ENCODE results near the gene RFPL2.
"Not testable (repeated sequence)": the region's sequence is repeated elsewhere in the genome, so short reads cannot be mapped to it uniquely, and the experiment has no call there.

DNA sequence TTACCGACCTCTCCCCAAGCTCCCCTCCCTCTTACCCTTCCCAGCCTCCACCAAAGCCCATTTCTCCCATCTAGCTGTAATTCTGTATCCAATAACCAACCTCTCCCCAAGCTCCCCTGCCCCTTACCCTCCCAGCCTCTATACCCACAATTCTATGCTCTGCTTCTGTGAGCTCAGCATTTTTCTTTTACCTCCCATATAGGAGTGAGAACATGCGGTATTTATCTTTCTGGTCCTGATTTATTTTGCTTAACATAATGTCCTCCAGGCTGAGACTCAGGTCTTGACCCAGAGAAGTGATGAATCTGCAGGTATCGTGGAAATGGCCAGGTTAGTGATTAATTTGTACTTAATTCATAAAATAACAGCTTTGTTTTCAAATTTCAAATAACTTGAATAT is 9.0 kb downstream of the RFPL2 start:
- TF ChIP-seq SUZ12 (IDR thresholded peaks at IDR 0.05; ENCODE audit: extremely low read depth, insufficient read depth, insufficient read length); ZNF274 (IDR thresholded peaks at IDR 0.05; ENCODE audit: low read depth, low read length); YY1 (IDR thresholded peaks at IDR 0.05; ENCODE audit: insufficient read depth, insufficient read length): not testable (repeated sequence)
